Endothelial cell (in vitro differentiated cells): Measurements from ENCODE around the gene MAPK13. TPM values are rescaled to one million over a fixed set of nuclear protein-coding genes. Genes with fewer than 3 reads are reported as not detected.

Source experiments
- DNase-seq: peaks from one replicate; pipeline ENCODE4 v3.0.0; 2021; ENCODE audit warnings: low spot score
- H3K27ac Mint-ChIP-seq: one replicate; pipeline ENCODE4 v1.8.0; 2021; ENCODE audit warnings: mixed read lengths, inconsistent platforms; ENCODE audit not compliant: unreplicated experiment
- H3K27me3 Mint-ChIP-seq: one replicate; pipeline ENCODE4 v1.8.0; 2021; ENCODE audit warnings: mild to moderate bottlenecking, moderate library complexity, mixed read lengths, inconsistent platforms; ENCODE audit not compliant: unreplicated experiment
- H3K36me3 Mint-ChIP-seq: one replicate; pipeline ENCODE4 v1.8.0; 2021; ENCODE audit warnings: mild to moderate bottlenecking, low read depth, mixed read lengths, inconsistent platforms; ENCODE audit not compliant: unreplicated experiment
- H3K4me1 Mint-ChIP-seq: one replicate; pipeline ENCODE4 v1.8.0; 2021; ENCODE audit warnings: mild to moderate bottlenecking, mixed read lengths, inconsistent platforms; ENCODE audit not compliant: unreplicated experiment
- H3K4me3 Mint-ChIP-seq: one replicate; pipeline ENCODE4 v1.8.0; 2021; ENCODE audit warnings: mild to moderate bottlenecking, mixed read lengths, inconsistent platforms; ENCODE audit not compliant: unreplicated experiment
- H3K9me3 Mint-ChIP-seq: one replicate; pipeline ENCODE4 v1.8.0; 2021; ENCODE audit warnings: mixed read lengths, inconsistent platforms; ENCODE audit not compliant: unreplicated experiment
- total RNA-seq: library from RNA; stranded (reverse); fragmentation: NEBNext Ultra II Directional; extraction: Animal tissue kit (Norgen Biotek cat#: 25700); gene quantifications from one replicate; pipeline ENCODE4 v1.2.1, GENCODE V29; 2021; ENCODE audit not compliant: unreplicated experiment
- TF ChIP-seq, protein P1 (sequence below): fragments of 200-600 bp; sonication (generic); IDR thresholded peaks from one replicate; pipeline ENCODE4 v1.5.0; 2021; ENCODE audit warnings: antibody characterized with exemption; ENCODE audit not compliant: unreplicated experiment

MAPK13 gene
- total RNA-seq, 1 donor from 2014 or later = 6.6 TPM

DNA sequence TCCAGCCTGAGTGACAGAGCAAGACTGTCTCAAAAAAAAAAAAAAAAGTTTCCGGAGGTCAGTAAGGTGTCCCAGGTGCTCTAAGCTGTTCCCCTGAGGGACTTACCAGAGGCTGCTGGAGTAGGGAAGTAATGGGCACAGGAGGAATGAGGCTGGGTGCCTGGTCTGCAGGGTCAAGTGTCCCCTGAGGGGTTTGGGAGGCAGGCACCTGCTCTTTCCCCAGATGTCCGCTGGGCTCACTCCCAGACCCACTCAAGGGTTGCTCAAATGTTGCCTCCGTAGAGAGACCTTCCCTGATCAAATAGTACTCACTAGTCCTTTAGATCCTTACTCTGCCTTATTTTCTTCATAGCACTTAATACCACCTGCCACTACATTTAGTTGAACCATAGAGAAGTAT, 5.4 kb upstream of the MAPK13 start:
- Mint-ChIP-seq H3K4me1 (peaks cover 39% of the 10 kb centered on the region), H3K36me3 (peaks cover 4% of the 10 kb centered on the region), H3K4me3 (no peak overlapping the region), H3K9me3 (no peaks in the 10 kb centered on the region), H3K27ac (no peak overlapping the region), H3K27me3 (peaks cover 10% of the 10 kb centered on the region)
- TF ChIP-seq, protein P1, sequence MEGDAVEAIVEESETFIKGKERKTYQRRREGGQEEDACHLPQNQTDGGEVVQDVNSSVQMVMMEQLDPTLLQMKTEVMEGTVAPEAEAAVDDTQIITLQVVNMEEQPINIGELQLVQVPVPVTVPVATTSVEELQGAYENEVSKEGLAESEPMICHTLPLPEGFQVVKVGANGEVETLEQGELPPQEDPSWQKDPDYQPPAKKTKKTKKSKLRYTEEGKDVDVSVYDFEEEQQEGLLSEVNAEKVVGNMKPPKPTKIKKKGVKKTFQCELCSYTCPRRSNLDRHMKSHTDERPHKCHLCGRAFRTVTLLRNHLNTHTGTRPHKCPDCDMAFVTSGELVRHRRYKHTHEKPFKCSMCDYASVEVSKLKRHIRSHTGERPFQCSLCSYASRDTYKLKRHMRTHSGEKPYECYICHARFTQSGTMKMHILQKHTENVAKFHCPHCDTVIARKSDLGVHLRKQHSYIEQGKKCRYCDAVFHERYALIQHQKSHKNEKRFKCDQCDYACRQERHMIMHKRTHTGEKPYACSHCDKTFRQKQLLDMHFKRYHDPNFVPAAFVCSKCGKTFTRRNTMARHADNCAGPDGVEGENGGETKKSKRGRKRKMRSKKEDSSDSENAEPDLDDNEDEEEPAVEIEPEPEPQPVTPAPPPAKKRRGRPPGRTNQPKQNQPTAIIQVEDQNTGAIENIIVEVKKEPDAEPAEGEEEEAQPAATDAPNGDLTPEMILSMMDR = no peak
- no peak for DNase-seq

DNA sequence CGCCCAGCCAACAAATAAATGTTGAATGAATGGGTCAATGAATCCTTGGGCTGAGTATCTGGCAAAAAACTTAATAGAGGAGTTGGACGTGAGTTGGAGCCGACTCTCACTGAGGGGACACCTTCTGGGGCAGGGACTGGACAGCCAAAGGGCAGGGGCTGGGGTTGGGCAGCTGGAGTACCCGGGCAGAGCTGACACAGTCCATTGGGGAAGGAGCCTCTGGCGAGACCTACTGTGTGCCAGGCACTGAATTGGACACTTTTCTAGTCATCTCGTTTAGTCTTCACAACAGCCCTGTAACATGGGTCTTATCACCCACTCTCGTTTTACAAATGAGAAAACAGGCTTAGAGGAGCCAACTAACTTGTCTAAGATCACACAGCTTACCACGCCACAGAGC, 4.7 kb upstream of the MAPK13 start:
- DNase-seq = no peak
- peaks cover 32% of the 10 kb centered on the region for H3K4me1 Mint-ChIP-seq
- H3K27me3 Mint-ChIP-seq = peaks cover 10% of the 10 kb centered on the region
- no peak overlapping the region for H3K4me3 Mint-ChIP-seq
- H3K9me3 Mint-ChIP-seq = no peaks in the 10 kb centered on the region
- H3K36me3 Mint-ChIP-seq = peaks cover 4% of the 10 kb centered on the region
- H3K27ac Mint-ChIP-seq = no peak overlapping the region
- TF ChIP-seq, protein P1 = no peak

DNA sequence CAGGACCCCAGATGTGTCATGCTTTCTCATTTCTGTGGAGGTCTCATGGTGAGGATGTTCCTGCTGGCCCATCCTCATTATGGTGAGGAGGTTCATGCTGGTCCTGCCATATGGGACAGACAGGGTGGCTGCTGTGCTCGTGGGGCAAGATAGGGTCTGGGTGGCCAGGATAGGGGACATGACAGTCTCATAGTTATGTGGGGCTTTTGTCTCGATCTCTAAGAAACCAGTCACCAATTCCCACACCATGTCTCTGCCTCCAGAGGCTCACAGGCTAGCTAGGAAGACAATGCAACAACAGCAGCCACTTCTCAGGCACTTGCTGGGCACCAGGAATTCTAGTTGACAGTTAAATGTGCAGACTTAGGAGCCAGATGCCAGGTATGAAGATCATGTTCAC, 4.2 kb upstream of the MAPK13 start:
- H3K27ac Mint-ChIP-seq = no peak overlapping the region
- no peaks in the 10 kb centered on the region for H3K9me3 Mint-ChIP-seq
- H3K36me3 Mint-ChIP-seq = peaks cover 4% of the 10 kb centered on the region
- DNase-seq = no peak
- H3K27me3 Mint-ChIP-seq = peaks cover 10% of the 10 kb centered on the region
- no peak overlapping the region for H3K4me3 Mint-ChIP-seq
- H3K4me1 Mint-ChIP-seq = peaks cover 27% of the 10 kb centered on the region
- TF ChIP-seq, protein P1 = no peak

DNA sequence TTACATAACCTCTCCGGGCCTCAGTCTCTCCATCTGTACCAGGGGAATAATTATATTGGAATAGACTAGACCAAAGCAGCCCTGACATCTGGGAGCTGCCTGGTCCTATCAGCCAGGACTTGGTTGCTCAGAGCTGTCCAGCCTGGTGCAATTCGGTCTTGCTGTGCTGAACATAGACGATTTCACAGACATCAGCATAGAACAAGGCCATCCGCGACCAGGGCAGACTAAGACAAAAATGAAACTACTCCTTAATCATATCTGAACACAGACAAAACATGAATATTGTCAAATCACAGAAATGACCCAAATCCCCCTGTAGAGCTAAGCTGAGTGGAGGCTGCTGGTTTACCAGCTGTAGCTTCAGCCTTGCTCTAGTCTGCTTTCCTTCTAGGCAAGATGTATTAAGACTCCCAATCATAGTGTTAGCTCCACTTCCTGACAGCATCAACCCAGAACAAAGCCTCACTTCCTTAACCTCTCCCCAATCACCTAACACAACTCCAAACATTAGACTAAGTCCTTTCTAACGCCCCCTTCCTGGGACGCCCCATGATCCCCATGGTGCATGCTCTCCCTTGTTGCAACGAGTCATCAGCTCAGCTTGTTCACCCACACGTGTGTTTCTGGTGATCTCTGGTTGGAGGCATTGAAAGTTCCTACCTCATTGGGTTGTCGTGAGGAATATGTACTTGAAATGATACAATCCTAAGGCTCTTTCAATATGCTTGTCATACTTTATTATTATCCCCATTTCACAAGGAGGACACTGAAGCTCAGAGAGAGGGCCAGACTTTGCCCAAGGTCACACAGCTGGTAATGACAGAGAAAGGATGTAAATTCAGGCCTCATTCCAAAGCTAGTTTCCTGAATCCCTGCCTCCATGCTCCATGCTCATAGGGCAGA, 3.5 kb upstream of the MAPK13 start:
- Mint-ChIP-seq H3K27me3 (peaks cover 10% of the 10 kb centered on the region), H3K9me3 (no peaks in the 10 kb centered on the region), H3K36me3 (peaks cover 4% of the 10 kb centered on the region), H3K4me1 (peaks cover 22% of the 10 kb centered on the region), H3K4me3 (no peak overlapping the region), H3K27ac (no peak overlapping the region)
- TF ChIP-seq, protein P1 = no peak
- DNase-seq = no peak

DNA sequence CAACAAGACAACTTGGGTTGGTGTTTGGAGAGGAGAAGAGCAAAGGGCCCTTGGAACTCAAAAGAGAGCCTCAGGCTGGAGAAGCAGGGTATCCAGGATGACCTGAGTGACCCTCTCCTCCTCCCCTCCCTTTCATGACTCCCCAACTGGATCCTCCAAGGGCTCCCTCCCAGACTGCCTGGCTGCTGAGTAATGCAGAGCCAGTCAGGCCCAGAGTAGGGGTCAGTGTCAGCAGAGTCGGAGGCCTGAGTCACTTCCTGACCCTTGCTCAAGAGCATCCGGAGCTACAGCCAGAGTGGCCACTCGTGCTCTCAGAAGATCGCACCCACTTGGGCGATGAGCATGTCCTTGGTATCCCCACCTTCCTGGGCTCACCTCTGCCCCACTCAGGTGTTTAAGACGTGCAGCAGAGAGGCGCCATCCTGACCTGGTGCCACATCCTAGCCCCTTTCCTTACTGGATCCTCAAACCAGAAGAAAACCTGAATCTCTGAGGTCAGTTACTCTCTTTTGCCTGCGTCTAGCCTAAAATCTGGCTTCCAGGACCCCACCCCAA, 2.8 kb upstream of the MAPK13 start:
- DNase-seq = no peak
- Mint-ChIP-seq H3K4me3 (no peak overlapping the region), H3K27me3 (peaks cover 8% of the 10 kb centered on the region), H3K27ac (no peak overlapping the region), H3K9me3 (no peaks in the 10 kb centered on the region), H3K4me1 (peaks cover 20% of the 10 kb centered on the region), H3K36me3 (peaks cover 4% of the 10 kb centered on the region)
- TF ChIP-seq, protein P1 = no peak
